ENCODE results near the gene TNFRSF8.

DNA sequence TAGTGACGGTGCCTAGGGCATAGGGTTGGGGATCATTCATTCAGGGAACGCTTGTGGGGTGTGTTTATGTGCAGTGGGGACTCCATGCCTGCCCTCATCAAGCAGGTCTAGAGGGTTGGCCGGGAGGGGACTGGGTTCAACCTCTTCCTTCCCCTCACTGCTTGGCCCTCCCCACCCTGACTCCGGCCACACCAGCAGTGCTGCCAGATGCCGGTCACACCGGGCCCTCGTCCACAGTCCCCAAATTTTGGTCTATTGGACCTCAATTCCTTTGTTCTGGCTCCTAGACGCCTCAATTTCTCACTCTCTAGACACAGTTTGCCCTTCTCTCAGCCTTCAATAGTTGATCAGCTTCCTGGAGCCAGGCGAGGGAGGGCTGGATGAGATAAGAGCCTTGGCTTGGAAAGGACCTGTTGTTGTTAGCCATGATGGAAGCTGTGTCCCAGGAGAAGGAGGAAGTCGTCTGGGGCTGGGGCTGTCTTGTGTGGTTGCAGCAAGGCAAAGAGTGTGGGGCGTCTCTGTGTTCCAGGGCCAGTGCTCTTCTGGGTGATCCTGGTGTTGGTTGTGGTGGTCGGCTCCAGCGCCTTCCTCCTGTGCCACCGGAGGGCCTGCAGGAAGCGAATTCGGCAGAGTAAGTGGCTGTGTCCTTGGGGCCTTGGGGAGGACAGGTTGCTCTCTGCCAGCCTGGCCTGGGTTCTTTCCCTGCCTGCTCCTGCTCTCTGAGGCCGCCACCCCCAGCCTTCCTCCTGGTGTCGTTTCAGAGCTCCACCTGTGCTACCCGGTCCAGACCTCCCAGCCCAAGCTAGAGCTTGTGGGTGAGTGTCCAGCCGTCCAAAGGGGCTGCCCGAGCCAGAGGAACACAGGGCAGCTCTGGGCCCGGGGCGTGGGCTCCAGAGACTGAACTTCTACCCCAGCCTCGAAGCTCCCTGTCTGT, 62.6 kb downstream of the TNFRSF8 start:
- TF ChIP-seq, protein P1, sequence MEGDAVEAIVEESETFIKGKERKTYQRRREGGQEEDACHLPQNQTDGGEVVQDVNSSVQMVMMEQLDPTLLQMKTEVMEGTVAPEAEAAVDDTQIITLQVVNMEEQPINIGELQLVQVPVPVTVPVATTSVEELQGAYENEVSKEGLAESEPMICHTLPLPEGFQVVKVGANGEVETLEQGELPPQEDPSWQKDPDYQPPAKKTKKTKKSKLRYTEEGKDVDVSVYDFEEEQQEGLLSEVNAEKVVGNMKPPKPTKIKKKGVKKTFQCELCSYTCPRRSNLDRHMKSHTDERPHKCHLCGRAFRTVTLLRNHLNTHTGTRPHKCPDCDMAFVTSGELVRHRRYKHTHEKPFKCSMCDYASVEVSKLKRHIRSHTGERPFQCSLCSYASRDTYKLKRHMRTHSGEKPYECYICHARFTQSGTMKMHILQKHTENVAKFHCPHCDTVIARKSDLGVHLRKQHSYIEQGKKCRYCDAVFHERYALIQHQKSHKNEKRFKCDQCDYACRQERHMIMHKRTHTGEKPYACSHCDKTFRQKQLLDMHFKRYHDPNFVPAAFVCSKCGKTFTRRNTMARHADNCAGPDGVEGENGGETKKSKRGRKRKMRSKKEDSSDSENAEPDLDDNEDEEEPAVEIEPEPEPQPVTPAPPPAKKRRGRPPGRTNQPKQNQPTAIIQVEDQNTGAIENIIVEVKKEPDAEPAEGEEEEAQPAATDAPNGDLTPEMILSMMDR (conservative IDR thresholded peaks at IDR 0.05; ENCODE audit: low read depth, low read length), result no peak
- no peak for TF ChIP-seq EZH2 (IDR thresholded peaks at IDR 0.05; ENCODE audit: borderline replicate concordance, low read depth, low read length, poor library complexity, severe bottlenecking)
